Cardiac muscle cell (in vitro differentiated cells and primary cell): ENCODE data around the gene TRMT10C. TPM values are rescaled to one million over a fixed set of nuclear protein-coding genes. Genes with fewer than 3 reads are reported as not detected.
A peak's percentile ranks its signal among the peaks of the same experiment; 100 is the strongest.
"Not testable (repeated sequence)": the region's sequence is repeated elsewhere in the genome, so short reads cannot be mapped to it uniquely, and the experiment has no call there.

Experiments used
- DNase-seq, 2 donors: peaks; one replicate each; pipeline versions ENCODE4 v3.0.0 to v3.0.0-alpha.2; 2010 to 2017; ENCODE audit warnings: low read depth in 1 of 2, low spot score in 1 of 2
- H3K27ac ChIP-seq: fragments of 200-600 bp; sonication (generic); 2 replicates; pipeline ENCODE4 v1.5.1; 2016
- H3K27me3 ChIP-seq: fragments of 200-600 bp; sonication (generic); 2 replicates; pipeline ENCODE4 v1.6.0; 2016; ENCODE audit warnings: control low read depth
- H3K36me3 ChIP-seq: fragments of 200-600 bp; sonication (generic); 2 replicates; pipeline ENCODE4 v1.5.1; 2016; ENCODE audit warnings: control low read depth
- H3K4me1 ChIP-seq: fragments of 200-600 bp; sonication (generic); 2 replicates; pipeline ENCODE4 v1.8.1; 2017; ENCODE audit warnings: low read depth, mild to moderate bottlenecking, mixed run types
- H3K4me3 ChIP-seq: fragments of 200-600 bp; sonication (generic); 2 replicates; pipeline ENCODE4 v1.5.1; 2016; ENCODE audit warnings: mild to moderate bottlenecking
- H3K9me3 ChIP-seq: fragments of 200-600 bp; sonication (generic); 2 replicates; pipeline ENCODE4 v1.5.1; 2017; ENCODE audit warnings: low read depth, mild to moderate bottlenecking, control low read depth
- CTCF ChIP-seq: IDR thresholded peaks from 2 replicates; pipeline ENCODE4 v1.5.1; 2012; ENCODE audit warnings: low read depth, mild to moderate bottlenecking, low read length
- polyA plus RNA-seq: library from polyadenylated mRNA; unstranded; fragments of >200 nt; fragmentation: Nextera tagmentation; extraction: Ambion mirVana; gene quantifications from 2 replicates; pipeline ENCODE4 v1.2.1, GENCODE V29; 2016
- total RNA-seq: library from RNA; depleted of rRNA; stranded (reverse); fragments of >200 nt; gene quantifications from 2 replicates; pipeline ENCODE4 v1.2.3, GENCODE V29; 2016

The TRMT10C gene
- total and polyA plus RNA-seq, 2 experiments from 2014 or later = 20.8 to 40.6 TPM

GRCh38 chr3:101536266-101536665 is 25.4 kb upstream of the TRMT10C start:
- H3K4me1 ChIP-seq = no peaks in the 10 kb centered on the region
- TF ChIP-seq CTCF = no peak
- H3K27ac ChIP-seq = no peak overlapping the region
- no peaks in the 10 kb centered on the region for H3K9me3 ChIP-seq
- no peak for DNase-seq
- H3K36me3 ChIP-seq = no peaks in the 10 kb centered on the region
- H3K4me3 ChIP-seq = no peak overlapping the region
- H3K27me3 ChIP-seq = no peaks in the 10 kb centered on the region

GRCh38 chr3:101536955-101537354 is 24.7 kb upstream of the TRMT10C start:
- not testable (repeated sequence) for H3K4me3 ChIP-seq, H3K4me1 ChIP-seq, H3K9me3 ChIP-seq, H3K27me3 ChIP-seq, DNase-seq, H3K36me3 ChIP-seq, H3K27ac ChIP-seq

GRCh38 chr3:101542957-101543356 is 18.7 kb upstream of the TRMT10C start:
- Histone ChIP-seq H3K4me3 (no peak overlapping the region), H3K27ac (no peak overlapping the region), H3K27me3 (no peaks in the 10 kb centered on the region), H3K9me3 (no peaks in the 10 kb centered on the region), H3K36me3 (no peaks in the 10 kb centered on the region), H3K4me1 (no peaks in the 10 kb centered on the region)
- no peak for TF ChIP-seq CTCF
- no peak for DNase-seq

GRCh38 chr3:101544161-101544850 is 17.4 kb upstream of the TRMT10C start:
- Histone ChIP-seq H3K27ac (no peak overlapping the region), H3K9me3 (no peaks in the 10 kb centered on the region), H3K4me1 (no peaks in the 10 kb centered on the region), H3K4me3 (no peak overlapping the region), H3K27me3 (no peaks in the 10 kb centered on the region), H3K36me3 (no peaks in the 10 kb centered on the region)
- DNase-seq = no peak
- TF ChIP-seq CTCF = peak; percentile 16

GRCh38 chr3:101548527-101549105 is 13.1 kb upstream of the TRMT10C start:
- H3K27me3 ChIP-seq = no peaks in the 10 kb centered on the region
- no peaks in the 10 kb centered on the region for H3K36me3 ChIP-seq
- no peak for TF ChIP-seq CTCF
- H3K27ac ChIP-seq = no peak overlapping the region
- no peaks in the 10 kb centered on the region for H3K9me3 ChIP-seq
- H3K4me3 ChIP-seq = no peak overlapping the region
- H3K4me1 ChIP-seq = no peaks in the 10 kb centered on the region
- DNase-seq = no peak

- Histone ChIP-seq H3K27me3 (no peaks in the 10 kb centered on the region), H3K36me3 (no peaks in the 10 kb centered on the region), H3K9me3 (no peaks in the 10 kb centered on the region), H3K4me3 (no peak overlapping the region), H3K27ac (no peak overlapping the region), H3K4me1 (no peaks in the 10 kb centered on the region)
- no peak for DNase-seq
- TF ChIP-seq CTCF = no peak
Observed at GRCh38 chr3:101549473-101549872, 12.2 kb upstream of the TRMT10C start.

- H3K4me1 ChIP-seq, H3K9me3 ChIP-seq, H3K27me3 ChIP-seq, H3K36me3 ChIP-seq, DNase-seq, H3K4me3 ChIP-seq, H3K27ac ChIP-seq: not testable (repeated sequence)
Observed at GRCh38 chr3:101551359-101552081, 10.1 kb upstream of the TRMT10C start.

GRCh38 chr3:101553381-101553780 is 8.3 kb upstream of the TRMT10C start:
- H3K27me3 ChIP-seq = peaks cover 11% of the 10 kb centered on the region
- not testable (repeated sequence) for H3K4me1 ChIP-seq, H3K9me3 ChIP-seq, H3K27ac ChIP-seq, DNase-seq, H3K4me3 ChIP-seq, H3K36me3 ChIP-seq
